NCI-H524 (cell line): ENCODE measurements around the gene HDAC4.

Source experiments
- DNase-seq, 2 experiments: peaks; one replicate each; lab custom pipeline; 2025; lab: John Stamatoyannopoulos, UW

The HDAC4 gene

DNA sequence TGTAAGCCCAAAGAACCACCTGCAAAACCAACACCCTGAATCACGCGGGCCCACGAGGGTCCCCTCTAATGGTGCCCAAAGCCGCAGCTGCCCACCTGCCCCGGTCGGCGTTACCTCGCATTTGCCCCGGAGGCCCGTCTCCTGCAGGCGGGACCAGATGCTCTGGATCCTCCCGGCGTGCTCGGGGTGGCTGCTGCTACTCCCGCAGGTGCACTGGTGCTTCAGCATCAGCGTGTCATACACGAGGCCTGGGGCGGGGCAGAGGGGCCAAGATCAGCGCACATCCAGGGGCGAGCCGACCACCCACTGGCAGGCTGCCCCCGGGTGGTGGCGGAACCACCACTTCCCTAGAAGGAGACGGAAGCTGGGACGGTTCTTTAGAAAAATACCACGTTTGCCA is 292.9 kb downstream of the HDAC4 start:
- no peak for DNase-seq

DNA sequence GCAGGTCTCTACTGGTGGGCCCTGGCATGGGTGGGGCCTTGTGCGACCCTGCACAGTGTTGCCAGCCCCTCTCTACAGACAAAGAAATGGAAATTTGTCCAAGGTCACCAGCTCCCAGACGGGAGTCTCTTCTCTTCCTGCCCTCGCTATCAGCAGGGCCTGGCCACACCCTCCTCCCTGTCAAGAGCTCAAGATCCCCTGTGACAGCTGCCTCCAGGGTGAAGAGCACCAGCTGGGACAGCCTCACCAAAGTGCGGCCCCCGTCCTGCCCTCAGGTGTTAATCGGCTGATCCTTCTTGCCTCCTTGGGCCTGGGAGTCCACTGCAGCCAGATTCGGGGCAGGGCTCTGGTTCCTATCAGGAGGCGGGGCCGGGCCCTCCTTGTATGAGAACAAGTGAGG is 293.9 kb downstream of the HDAC4 start:
- DNase-seq, result peak; percentile 30 to 77

DNA sequence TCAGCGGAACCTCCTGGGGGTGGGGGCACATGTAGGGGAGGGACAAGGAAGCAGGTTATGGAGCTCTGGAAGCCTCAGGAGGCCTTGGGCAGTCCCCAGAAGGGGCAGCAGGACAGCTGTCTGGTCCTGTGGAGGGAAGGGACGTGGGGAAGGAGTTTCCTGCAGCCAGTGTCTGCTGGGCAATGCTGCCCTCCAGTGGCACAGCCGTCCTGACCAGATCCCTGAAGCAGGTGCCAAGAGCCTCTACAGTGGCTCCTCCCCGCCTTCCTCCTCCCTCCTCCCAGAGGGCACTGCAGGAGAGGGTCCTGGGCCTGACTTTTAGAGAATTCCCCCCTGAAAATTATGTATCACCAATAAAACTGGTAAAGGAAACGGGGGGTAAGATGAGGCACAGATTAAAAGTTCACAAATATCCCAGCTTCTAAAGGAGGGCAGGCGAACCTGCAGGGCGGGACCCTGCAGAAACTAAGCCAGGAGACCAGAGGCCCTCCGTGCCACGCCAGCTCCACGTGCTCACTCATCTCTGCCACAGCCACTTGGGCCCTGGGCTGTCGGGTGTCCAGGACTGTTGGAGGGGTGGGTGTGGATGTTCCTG is 294.4 kb downstream of the HDAC4 start:
- peak; percentile 23 to 65 for DNase-seq

GRCh38 chr2:239105234-239105633 is 295.6 kb downstream of the HDAC4 start:
- DNase-seq, result no peak

DNA sequence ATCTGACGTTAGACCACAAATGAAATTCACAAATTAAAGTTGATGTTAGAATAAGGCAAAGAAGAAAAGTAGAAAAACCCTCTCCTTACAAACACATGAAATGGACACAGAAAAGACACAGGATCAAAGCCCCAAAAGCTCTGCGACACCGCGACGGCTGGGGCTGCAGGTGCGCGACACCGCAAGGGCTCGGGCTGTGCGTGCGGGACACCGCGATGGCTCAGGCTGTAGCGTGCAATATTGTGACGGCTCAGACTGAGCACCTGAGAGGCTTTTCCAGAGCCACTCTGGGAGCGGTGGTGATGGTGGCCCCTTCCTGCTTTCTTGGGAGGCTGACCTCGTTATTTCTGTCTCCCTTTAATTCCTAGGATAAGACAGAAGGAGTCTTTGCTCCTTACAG is 296.0 kb downstream of the HDAC4 start:
- no peak for DNase-seq

GRCh38 chr2:239103125-239104098 is 297.4 kb downstream of the HDAC4 start:
- no peak for DNase-seq

DNA sequence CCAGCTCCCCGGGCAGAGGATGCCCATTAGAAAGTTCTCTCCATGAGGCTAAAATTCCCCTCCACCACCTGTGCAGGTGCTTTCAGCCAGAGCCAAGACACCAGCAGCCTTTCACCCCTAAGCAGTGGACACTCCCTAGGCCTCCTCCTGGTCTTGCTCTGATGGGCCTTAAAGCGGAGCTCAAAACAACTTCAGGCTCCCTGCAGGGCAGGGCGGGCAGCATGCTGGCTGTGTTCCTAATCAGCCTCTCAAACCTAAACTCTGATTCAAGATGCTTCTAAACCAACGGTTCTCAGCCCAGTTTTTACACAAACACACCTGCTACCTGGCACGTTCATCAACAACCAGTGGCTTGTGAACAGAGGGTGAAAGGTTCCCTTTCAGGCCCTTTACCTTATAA is 298.6 kb downstream of the HDAC4 start:
- no peak for DNase-seq

DNA sequence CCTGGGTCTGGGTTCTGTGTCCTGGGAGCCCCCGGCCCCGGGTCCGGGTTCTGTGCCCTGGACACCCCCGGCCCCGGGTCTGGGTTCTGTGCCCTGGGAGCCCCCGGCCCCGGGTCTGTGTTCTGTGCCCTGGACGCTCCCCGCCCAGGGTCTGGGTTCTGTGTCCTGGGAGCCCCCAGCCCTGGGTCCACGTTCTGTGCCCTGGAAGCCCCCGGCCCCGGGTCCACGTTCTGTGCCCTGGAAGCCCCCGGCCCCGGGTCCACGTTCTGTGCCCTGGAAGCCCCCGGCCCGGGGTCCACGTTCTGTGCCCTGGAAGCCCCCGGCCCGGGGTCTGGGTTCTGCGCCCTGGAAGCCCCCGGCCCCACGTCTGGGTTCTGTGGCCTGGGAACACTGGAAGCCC is 299.0 kb downstream of the HDAC4 start:
- no peak for DNase-seq

GRCh38 chr2:239101071-239101470 is 299.7 kb downstream of the HDAC4 start:
- no peak for DNase-seq

DNA sequence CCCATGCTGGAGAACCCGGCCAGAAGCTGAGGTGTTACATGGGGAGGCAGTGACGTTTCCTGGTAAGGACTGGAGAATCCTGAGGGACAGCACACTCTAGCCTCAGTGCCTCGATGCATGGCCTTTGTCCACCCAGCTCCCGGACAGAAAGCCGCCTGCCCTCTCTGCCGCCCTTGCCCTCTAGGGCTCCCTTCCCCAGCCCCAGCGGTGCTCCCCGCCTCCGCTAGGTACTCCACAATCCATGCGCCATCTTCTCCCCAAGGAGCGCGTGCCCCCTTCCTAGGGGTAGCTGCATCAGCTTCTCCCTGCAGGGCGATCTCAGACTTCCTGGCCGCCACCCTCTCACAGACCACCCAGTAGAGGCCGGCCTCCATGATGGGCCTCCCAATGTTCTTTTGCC is 301.3 kb downstream of the HDAC4 start:
- DNase-seq, result no peak

DNA sequence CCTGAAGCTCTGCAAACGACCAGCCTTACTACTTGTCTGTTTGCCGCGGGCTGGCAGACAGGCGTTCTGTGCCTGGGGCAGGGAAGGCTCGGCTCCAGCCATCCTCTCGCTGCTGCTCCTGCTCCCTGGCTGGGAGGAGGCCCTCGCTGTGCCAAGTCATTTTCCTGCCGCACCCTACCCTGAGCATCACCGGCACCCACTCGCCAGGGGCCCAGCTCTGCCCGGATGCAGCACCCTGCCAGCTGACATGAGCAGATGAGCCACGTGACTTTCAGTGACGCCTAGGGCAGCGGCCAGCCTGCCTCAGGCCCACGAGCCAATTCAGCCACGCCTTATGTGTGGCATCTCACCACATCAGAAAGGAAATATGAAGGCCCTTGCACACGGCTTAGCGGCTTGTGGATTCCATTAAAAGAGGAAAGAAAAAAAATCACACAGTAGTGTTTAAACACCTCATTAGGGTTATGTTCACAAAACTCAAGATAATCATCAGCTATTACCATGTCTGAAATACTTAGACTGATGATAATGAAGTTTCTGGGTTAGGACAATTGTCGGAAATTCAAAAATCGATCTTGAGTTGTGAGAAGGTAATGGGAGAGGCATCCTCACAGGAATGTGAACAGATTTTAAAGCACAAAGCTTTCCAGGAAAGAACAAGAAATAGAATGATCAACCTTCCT is 302.4 kb downstream of the HDAC4 start:
- no peak for DNase-seq

GRCh38 chr2:239097428-239097696 is 303.5 kb downstream of the HDAC4 start:
- no peak for DNase-seq

DNA sequence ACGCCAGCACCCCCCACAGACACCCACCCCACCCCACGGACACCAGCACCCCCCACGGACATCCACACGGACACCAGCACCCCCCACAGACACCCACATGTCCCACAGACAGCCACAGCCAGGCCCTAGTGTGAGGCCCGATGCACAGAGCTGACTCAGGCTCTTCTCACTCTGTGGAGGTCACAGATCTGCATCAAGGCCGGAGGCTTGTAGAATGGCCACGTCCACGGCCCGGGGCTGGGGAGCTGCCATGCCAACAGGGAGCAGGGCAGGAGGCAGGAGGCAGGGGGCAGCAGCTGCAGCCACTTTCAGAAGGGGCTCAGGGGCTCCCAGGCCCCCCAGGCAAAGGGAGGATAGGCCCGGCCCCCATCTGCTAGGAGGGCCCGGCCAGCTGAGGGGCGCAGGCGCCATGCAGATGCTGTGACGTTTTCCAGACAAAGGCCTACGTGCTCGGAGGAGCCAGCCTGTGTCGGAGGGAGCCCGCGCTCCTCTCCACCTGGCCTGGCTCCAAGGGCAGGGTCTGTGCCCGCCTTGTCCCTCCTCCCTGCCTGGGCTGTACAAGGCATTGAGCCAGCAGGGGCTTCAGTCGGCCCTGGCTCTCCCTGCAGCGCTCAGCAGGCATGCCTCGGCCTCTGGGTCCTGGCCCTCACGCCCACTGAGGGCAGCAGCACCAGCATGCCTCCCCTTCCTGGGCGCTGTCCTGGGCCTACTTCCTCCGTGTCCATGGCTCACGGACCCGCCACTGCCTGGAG is 304.0 kb downstream of the HDAC4 start:
- DNase-seq, result no peak

DNA sequence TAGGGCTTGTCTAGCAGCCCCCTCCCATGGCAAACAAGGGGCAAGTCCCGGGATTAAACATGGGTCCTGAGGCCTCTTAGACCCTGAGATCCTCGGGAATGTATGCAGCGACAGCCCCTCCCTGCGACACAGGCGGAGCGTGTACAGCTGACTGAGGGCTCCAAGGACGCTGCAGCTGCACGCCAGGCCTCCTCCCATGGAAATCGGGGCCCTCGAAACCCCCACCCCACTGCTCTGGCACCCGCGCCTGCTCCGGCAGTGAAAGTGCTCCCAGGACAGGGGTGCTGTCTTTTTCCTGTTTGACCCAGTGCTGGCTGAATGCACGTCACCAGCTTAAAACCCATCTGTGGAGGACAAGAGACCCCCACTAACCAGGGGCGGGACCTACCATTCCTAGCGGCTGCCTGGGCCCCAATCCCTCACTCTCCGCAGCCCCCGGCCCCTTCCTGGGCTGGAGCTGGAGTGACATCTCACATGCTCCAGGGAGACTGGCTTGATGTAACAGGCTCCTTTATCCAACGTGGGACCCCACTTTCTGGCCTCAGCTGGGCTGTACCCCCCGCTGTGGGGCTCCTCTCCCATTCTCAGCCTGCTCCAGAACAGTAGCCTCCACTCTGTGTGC is 305.2 kb downstream of the HDAC4 start:
- no peak for DNase-seq

DNA sequence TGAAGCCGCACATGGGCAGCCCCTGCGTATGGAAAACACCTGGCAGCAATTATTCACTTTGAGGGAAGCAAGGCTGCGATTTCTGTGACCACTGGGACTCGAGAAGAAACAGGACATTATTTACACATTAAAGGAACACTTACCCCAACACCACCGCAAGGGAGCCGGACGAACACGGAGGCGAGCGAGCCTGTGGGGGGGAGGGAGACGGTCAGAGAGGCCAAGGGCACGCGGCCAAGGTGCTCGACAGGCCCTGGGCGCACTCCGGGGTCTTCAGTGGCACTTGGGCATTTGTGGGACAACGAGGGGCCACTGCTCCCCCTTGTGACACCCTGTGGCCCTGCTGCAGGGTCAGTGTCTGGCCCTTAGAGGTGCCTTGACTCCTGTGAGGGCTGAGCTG is 306.0 kb downstream of the HDAC4 start:
- no peak for DNase-seq

DNA sequence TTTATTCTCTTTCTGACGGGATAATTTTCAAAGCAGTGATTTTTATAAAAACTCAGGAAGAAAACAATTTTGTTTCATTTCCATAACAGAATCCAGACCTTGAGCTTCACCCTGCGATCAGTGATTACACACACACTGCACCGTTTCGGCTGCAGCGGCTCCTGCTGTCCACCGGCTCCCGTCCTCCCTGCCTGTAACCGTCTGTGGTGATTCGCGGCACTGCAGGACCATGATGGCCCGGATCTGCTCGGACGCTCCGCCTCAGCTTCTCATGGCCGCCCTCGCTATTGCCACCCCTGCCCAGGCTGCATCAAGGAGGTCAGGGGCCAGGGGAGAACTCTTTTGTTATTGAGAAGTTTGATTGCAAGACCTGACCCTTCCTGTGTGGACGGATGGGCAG is 306.9 kb downstream of the HDAC4 start:
- no peak for DNase-seq

DNA sequence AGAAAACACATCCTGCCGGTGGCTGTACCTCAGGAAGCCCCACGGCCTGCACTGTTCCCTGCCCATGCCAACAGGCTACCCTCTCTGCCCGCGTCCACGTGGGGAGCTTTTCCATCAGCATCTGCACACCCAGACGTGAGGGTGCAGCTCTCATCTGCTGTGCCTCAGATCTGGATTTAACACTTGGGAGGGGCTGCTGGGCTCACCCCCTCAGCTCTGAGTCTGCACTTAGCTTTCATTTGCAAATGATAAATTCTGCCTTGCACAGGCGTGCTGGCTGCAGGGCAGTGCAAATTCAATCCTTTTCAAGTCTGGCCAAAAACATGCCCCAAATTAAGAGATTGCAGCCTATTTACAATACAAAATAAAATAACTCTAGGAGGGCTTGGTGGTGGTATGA is 307.3 kb downstream of the HDAC4 start:
- no peak for DNase-seq

DNA sequence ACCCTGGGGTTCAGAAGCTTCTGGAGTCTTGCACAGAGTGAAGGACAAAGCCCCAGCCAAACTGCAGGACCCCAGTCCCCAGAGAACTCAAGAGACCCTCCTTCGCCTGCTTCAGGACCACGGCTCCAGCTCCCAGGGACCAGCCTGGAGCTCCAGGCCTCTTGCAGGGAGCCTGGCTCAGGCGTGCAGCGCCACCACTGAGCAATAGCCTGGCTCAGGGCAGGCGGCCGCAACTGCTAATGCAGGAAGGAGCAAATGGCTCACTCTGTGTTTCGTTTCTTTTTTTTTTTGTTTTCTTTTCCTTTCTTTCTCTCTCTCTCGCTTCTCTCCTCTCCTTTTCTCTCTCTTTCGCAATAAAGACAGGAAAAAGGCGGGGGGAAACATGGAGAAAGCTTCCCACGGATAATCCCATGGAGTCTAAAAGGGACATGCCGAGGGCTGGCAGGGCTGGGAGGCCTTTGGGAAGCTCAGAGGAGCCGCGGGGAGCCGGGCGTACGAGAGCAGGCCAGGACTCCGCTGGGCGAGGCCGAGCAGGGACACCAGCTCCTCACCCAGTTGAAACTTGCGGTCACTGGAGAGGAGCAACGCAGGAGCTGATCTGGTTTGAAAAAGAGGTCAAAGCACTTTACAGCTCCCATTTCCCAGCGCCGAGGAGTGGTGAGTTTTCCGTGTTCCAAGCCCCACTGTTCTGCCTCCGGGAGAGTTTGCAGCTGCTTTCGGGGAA is 308.1 kb downstream of the HDAC4 start:
- DNase-seq, result no peak

DNA sequence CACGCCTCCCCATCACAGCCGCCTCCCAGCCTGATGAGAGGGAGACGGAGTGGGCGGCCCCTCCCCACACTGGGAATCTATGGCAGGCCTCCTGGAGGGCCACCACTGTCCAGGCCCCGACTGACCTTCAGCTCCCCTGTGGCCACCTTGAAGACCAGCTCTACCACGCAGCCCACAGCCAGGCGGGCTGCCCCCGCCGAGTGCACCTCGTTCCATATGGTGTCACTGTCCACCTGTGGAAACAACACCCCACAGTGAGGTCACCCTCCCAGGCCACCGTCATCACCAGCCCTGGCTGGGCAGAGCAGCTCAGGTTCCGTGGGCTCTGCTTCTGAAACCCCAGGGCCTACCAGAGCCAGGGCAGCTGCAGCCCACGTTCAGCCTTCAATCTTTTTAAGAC is 310.9 kb downstream of the HDAC4 start:
- DNase-seq, result no peak

GRCh38 chr2:239087046-239087710 is 313.6 kb downstream of the HDAC4 start:
- DNase-seq, result no peak
